Stomach (tissue), 9 donors: ENCODE results near the gene KCTD3. TPM values are rescaled to one million over a fixed set of nuclear protein-coding genes. Genes with fewer than 3 reads are reported as not detected.

Experiments used
- DNase-seq, 2 donors: peaks; one replicate each; pipeline versions ENCODE4 v3.0.0 to v3.0.0-alpha.2; 2013 to 2019
- H3K27ac ChIP-seq, 5 donors: fragments of 200-600 bp in 4 of 5; sonication (generic) in 4 of 5; one replicate each; pipeline ENCODE4 v1.5.1; 2013 to 2019; ENCODE audit warnings: mild to moderate bottlenecking in 1 of 5, moderate library complexity in 1 of 5
- H3K27me3 ChIP-seq, 3 donors: fragments of 200-600 bp; sonication (generic); one replicate each; pipeline ENCODE4 v1.5.1; 2017 to 2019; ENCODE audit warnings: mixed run types in 1 of 3
- H3K36me3 ChIP-seq, 4 donors: fragments of 200-600 bp; sonication (generic); 1 replicate in 3 of 4; 2 replicates in 1 of 4; pipeline ENCODE4 v1.5.1; 2016 to 2019
- H3K4me1 ChIP-seq, 4 donors: fragments of 200-600 bp; sonication (generic); one replicate each; pipeline ENCODE4 v1.5.1; 2016 to 2019
- H3K4me3 ChIP-seq, 4 donors: fragments of 200-600 bp; sonication (generic) in 3 of 4; one replicate each; pipeline ENCODE4 v1.5.1; 2016 to 2019; ENCODE audit warnings: mild to moderate bottlenecking in 1 of 4
- H3K9me3 ChIP-seq, 4 donors: fragments of 200-600 bp; sonication (generic); one replicate each; pipeline ENCODE4 v1.5.1; 2016 to 2019
- EP300 ChIP-seq: sonication (generic); formaldehyde crosslinking; IDR thresholded peaks from one replicate; pipeline ENCODE4 v1.6.1; 2017; ENCODE audit warnings: antibody characterized with exemption
- POLR2A ChIP-seq, 4 donors: fragments of 450-650 bp; IDR thresholded peaks; one replicate each; pipeline ENCODE4 v1.6.1; 2016; ENCODE audit warnings: antibody characterized with exemption in 4 of 4, control low read depth in 2 of 4, mild to moderate bottlenecking in 1 of 4, moderate library complexity in 1 of 4
- POLR2AphosphoS5 ChIP-seq, 3 donors: sonication (generic); formaldehyde crosslinking; IDR thresholded peaks; one replicate each; pipeline ENCODE4 v1.6.1; 2016; ENCODE audit warnings: antibody characterized with exemption in 3 of 3
- WGBS, 5 donors: extraction: QIAGEN DNeasy Blood & Tissue Kit in 3 of 5; methylation state at CpG; one replicate each; pipeline versions ENCODE4 v1.1.5 to v1.1.7; 2013 to 2018; 5-methylcytosine and 5-hydroxymethylcytosine counted together
- intact Hi-C: fragments of 100-400 bp; cut with DNase I; formaldehyde crosslinking; loops from one replicate; pipeline ENCODE4 v1.15.1; 2023; ENCODE audit warnings: low total_unique reads
- polyA plus RNA-seq, 3 donors: library from polyadenylated mRNA; stranded (reverse); fragments of 200-250 nt; gene quantifications; one replicate each; pipeline ENCODE4 v1.2.3, GENCODE V29; 2013
- total RNA-seq, 5 donors: library from RNA; depleted of rRNA; stranded (reverse); fragments of >200 nt; gene quantifications; one replicate each; pipeline versions ENCODE4 v1.1.0 to v1.2.3, GENCODE V29; 2014 to 2016
- TF ChIP-seq, protein P1 (sequence below), 7 experiments: fragments of 450-650 bp in 4 of 7; fragments of 200-600 bp in 3 of 7; sonication (generic) in 3 of 7; IDR thresholded peaks; one replicate each; pipeline ENCODE4 v1.5.1; 2016 to 2019; ENCODE audit warnings: antibody characterized with exemption in 7 of 7, control low read depth in 2 of 7, mild to moderate bottlenecking in 1 of 7
- donor health status: healthy with polysubstance abuse.
- donor health status: Bipolar disorder and iron deficiency.
- donor health status: healthy.

KCTD3 gene
- total and polyA plus RNA-seq, 8 donors, result 19.4 to 156 (median 33.4) TPM

DNA sequence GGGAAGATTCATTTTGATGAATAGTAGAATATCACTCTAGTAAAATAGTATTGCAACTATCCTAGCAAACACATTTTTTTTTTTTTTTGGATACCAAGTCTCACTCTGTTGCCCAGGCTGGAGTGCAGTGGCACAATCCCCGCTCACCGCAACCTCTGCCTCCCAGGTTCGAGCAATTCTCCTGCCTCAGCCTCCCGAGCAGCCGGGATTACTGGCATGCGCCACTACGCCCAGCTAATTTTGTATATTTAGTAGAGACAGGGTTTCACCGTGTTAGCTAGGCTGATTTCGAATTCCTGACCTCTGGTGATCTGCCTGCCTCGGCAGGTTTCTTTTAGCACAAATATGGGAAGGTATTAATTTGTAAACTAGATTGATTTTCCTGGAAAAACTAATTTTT, 33.8 kb downstream of the KCTD3 start:
- Histone ChIP-seq H3K4me3 (no peak overlapping the region), H3K9me3 (no peaks in the 10 kb centered on the region), H3K4me1 (peaks cover 5 to 57% (median 26%) of the 10 kb centered on the region in 4 donors), H3K27ac (no peak overlapping the region), H3K27me3 (no peaks in the 10 kb centered on the region), H3K36me3 (peaks cover 0 to 46% (median 31%) of the 10 kb centered on the region in 4 donors)
- intact Hi-C loops, result no loop called here
- TF ChIP-seq, protein P1, sequence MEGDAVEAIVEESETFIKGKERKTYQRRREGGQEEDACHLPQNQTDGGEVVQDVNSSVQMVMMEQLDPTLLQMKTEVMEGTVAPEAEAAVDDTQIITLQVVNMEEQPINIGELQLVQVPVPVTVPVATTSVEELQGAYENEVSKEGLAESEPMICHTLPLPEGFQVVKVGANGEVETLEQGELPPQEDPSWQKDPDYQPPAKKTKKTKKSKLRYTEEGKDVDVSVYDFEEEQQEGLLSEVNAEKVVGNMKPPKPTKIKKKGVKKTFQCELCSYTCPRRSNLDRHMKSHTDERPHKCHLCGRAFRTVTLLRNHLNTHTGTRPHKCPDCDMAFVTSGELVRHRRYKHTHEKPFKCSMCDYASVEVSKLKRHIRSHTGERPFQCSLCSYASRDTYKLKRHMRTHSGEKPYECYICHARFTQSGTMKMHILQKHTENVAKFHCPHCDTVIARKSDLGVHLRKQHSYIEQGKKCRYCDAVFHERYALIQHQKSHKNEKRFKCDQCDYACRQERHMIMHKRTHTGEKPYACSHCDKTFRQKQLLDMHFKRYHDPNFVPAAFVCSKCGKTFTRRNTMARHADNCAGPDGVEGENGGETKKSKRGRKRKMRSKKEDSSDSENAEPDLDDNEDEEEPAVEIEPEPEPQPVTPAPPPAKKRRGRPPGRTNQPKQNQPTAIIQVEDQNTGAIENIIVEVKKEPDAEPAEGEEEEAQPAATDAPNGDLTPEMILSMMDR (IDR thresholded peaks at IDR 0.05), result no peak
- no peak for TF ChIP-seq POLR2A (IDR thresholded peaks at IDR 0.05)
- TF ChIP-seq POLR2AphosphoS5 (IDR thresholded peaks at IDR 0.05), result no peak
- TF ChIP-seq EP300, result no peak
- 93 to 94% (median 94%) methylated on average over 10 of the region's 10 CpGs for WGBS, 5 donors
- no peak for DNase-seq

GRCh38 chr1:215601276-215601675, 34.2 kb downstream of the KCTD3 start:
- TF ChIP-seq, protein P1 (IDR thresholded peaks at IDR 0.05), result no peak
- no peak for TF ChIP-seq EP300
- no peak for TF ChIP-seq POLR2A (IDR thresholded peaks at IDR 0.05)
- no peak for TF ChIP-seq POLR2AphosphoS5 (IDR thresholded peaks at IDR 0.05)
- no peak for DNase-seq
- Histone ChIP-seq H3K27ac (no peak overlapping the region), H3K4me1 (peaks cover 5 to 60% (median 28%) of the 10 kb centered on the region in 4 donors), H3K27me3 (no peaks in the 10 kb centered on the region), H3K36me3 (peaks cover 0 to 44% (median 26%) of the 10 kb centered on the region in 4 donors), H3K9me3 (no peaks in the 10 kb centered on the region), H3K4me3 (no peak overlapping the region)
- intact Hi-C loops, result no loop called here
- 64 to 87% (median 68%) methylated on average over 2 of the region's 2 CpGs for WGBS, 5 donors

- H3K4me1 ChIP-seq, result peaks cover 5 to 60% (median 29%) of the 10 kb centered on the region in 4 donors
- peaks cover 0 to 38% (median 20%) of the 10 kb centered on the region in 4 donors for H3K36me3 ChIP-seq
- H3K27ac ChIP-seq, result no peak overlapping the region
- DNase-seq, result no peak
- H3K27me3 ChIP-seq, result no peaks in the 10 kb centered on the region
- intact Hi-C loops, result no loop called here
- no peaks in the 10 kb centered on the region for H3K9me3 ChIP-seq
- TF ChIP-seq, protein P1 (IDR thresholded peaks at IDR 0.05), result no peak
- TF ChIP-seq POLR2A (IDR thresholded peaks at IDR 0.05) (no peak), POLR2AphosphoS5 (IDR thresholded peaks at IDR 0.05) (no peak), EP300 (no peak)
- H3K4me3 ChIP-seq, result no peak overlapping the region
These were observed 36.2 kb downstream of the KCTD3 start for GRCh38 chr1:215603319-215603718.

- no peak for TF ChIP-seq POLR2A (IDR thresholded peaks at IDR 0.05)
- TF ChIP-seq, protein P1 (IDR thresholded peaks at IDR 0.05), result no peak
- TF ChIP-seq POLR2AphosphoS5 (IDR thresholded peaks at IDR 0.05), result no peak
- no peak for TF ChIP-seq EP300
- peaks cover 5 to 56% (median 36%) of the 10 kb centered on the region in 4 donors for H3K36me3 ChIP-seq
- no peak for DNase-seq
- intact Hi-C loops, result no loop called here
- no peaks in the 10 kb centered on the region for H3K27me3 ChIP-seq
- no peaks in the 10 kb centered on the region for H3K9me3 ChIP-seq
- peaks cover 0 to 49% (median 23%) of the 10 kb centered on the region in 4 donors for H3K4me1 ChIP-seq
- H3K27ac ChIP-seq, result no peak overlapping the region
- H3K4me3 ChIP-seq, result no peak overlapping the region
These were observed 38.0 kb downstream of the KCTD3 start for GRCh38 chr1:215605011-215605621.
